Left ventricle myocardium inferior (tissue), 1 donor: ENCODE results near the gene ZNF236. TPM values are rescaled to one million over a fixed set of nuclear protein-coding genes. Genes with fewer than 3 reads are reported as not detected.
A peak's percentile ranks its signal among the peaks of the same experiment; 100 is the strongest.

Experiments used
- DNase-seq: peaks from one replicate; pipeline ENCODE4 v3.0.0-alpha.2; 2020
- H3K27ac ChIP-seq: fragments of 200-600 bp; replicated peaks from 2 replicates; pipeline ENCODE4 v1.8.0; 2021
- H3K27me3 ChIP-seq: fragments of 200-600 bp; 2 replicates; pipeline ENCODE4 v1.8.0; 2021; ENCODE audit warnings: low read depth
- H3K36me3 ChIP-seq: fragments of 200-600 bp; 2 replicates; pipeline ENCODE4 v1.8.0; 2021
- H3K4me1 ChIP-seq: fragments of 200-600 bp; 2 replicates; pipeline ENCODE4 v1.8.0; 2021
- H3K4me3 ChIP-seq: fragments of 200-600 bp; 2 replicates; pipeline ENCODE4 v1.8.0; 2021; ENCODE audit warnings: mild to moderate bottlenecking, moderate library complexity
- H3K9me3 ChIP-seq: fragments of 200-600 bp; replicated peaks from 2 replicates; pipeline ENCODE4 v1.8.0; 2021
- intact Hi-C: fragments of 100-400 bp; cut with micrococcal nuclease; formaldehyde crosslinking; loops from one replicate; pipeline ENCODE4 v1.11.0; 2022
- total RNA-seq: library from RNA; stranded (reverse); fragmentation: NEBNext Ultra II Directional; extraction: Animal tissue kit (Norgen Biotek cat#: 25700); gene quantifications from one replicate; pipeline ENCODE4 v1.2.1, GENCODE V29; 2021
- TF ChIP-seq, protein P1 (sequence below): fragments of 200-600 bp; IDR thresholded peaks from 2 replicates; pipeline ENCODE4 v1.8.0; 2021; ENCODE audit warnings: antibody characterized with exemption, mild to moderate bottlenecking, borderline replicate concordance
- donor health status: DM: no; HTN: yes; CAD: no; lungs with severe emphysema.

ZNF236 gene
- total RNA-seq, 1 donor from 2014 or later = 10.6 TPM

DNA sequence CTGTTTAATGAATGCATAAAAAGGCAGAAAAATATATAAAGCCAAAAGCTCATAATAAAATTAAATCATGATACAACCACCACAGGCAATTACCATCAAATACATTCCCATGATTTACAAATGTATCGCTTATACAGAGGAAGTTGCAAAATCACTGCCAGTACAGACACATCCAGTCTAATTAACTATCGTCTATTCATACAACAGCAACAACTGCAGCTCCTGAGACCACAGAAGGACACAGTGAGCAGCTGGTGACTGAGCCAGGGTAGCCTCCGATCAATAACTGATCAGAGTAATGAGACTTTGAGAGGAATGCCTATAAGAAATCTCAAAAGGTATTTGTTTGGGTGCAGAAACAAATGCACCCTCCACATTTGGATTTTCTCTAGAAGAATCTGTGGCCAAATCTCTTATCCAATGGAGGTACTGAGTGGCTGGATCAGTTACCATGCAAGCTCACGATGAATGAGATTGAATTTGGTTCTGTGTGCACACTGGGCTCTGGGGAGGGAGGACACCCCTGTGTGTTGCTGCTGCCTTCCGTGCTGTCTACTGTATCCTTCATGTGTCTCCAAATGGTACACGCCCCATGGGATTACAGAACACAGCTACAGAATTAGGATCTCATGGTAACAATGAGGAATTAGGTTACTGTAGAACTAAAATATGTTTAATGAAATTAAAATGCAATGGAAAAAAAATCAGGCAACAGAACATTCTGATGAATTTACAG, 190.6 kb downstream of the ZNF236 start:
- Histone ChIP-seq H3K4me1 (peaks cover 67% of the 10 kb centered on the region), H3K4me3 (peak overlapping the region; percentile 46), H3K27ac (peak overlapping the region; percentile 92), H3K9me3 (no peaks in the 10 kb centered on the region), H3K36me3 (peaks cover 7% of the 10 kb centered on the region), H3K27me3 (no peaks in the 10 kb centered on the region)
- no peak for DNase-seq
- intact Hi-C loops = no loop called here
- TF ChIP-seq, protein P1, sequence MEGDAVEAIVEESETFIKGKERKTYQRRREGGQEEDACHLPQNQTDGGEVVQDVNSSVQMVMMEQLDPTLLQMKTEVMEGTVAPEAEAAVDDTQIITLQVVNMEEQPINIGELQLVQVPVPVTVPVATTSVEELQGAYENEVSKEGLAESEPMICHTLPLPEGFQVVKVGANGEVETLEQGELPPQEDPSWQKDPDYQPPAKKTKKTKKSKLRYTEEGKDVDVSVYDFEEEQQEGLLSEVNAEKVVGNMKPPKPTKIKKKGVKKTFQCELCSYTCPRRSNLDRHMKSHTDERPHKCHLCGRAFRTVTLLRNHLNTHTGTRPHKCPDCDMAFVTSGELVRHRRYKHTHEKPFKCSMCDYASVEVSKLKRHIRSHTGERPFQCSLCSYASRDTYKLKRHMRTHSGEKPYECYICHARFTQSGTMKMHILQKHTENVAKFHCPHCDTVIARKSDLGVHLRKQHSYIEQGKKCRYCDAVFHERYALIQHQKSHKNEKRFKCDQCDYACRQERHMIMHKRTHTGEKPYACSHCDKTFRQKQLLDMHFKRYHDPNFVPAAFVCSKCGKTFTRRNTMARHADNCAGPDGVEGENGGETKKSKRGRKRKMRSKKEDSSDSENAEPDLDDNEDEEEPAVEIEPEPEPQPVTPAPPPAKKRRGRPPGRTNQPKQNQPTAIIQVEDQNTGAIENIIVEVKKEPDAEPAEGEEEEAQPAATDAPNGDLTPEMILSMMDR = no peak

DNA sequence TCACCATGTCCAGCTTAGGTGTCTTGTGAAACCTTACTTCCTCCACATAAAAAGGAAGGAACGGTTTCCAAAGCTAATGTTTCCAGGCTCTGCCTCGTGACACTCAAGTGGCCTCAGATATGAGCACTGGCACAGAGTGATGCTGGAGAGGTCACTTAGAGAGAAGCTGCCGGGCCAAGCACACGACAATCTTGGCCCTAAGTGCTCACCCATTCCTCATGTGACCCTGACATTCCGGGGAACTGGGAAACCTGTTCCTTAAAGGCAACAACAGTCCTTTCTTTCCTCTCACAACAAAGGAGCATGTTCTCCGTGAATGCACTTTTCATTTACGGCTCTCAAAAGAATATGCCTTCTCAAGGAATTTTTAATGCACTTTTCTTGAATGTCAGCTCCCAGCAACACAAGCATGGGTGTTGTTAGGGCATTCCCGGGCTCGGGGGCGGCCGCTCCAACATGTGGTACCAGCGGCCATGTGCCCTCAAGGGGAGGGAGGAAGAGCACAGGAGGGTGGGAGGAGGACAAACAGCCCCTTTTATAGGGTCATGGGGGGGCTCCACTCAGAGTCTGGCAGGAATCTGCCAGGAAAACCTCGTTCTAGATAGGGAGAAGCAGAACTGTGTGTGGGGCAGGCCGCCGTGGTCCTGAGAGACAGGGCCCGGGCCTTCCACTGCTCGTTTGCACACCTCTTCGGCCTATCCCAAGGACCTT, 191.6 kb downstream of the ZNF236 start:
- Histone ChIP-seq H3K27me3 (no peaks in the 10 kb centered on the region), H3K4me3 (peak overlapping the region; percentile 46), H3K36me3 (peaks cover 7% of the 10 kb centered on the region), H3K9me3 (no peaks in the 10 kb centered on the region), H3K4me1 (peaks cover 58% of the 10 kb centered on the region), H3K27ac (peak overlapping the region; percentile 92)
- intact Hi-C loops = no loop called here
- TF ChIP-seq, protein P1 = no peak
- peak; percentile 53 for DNase-seq

DNA sequence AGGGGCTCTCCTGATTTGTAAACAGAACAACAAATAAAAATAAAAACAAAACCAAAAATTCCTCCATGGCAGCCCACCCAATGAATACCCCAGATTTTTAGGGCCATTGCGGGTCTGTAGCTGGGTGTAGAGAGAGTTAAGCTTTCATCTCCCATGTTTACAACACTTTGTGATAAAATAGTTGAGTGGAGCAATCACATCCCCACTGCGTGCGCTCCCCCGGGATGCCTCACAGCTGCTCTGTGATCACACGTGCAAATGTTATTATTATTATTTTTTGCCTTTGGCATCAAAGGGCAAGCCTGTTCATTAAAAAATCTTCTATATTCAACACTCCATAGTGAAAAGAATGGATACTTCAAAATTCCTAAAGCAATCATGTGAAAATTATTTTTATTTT, 192.2 kb downstream of the ZNF236 start:
- H3K4me1 ChIP-seq = peaks cover 52% of the 10 kb centered on the region
- H3K9me3 ChIP-seq = no peaks in the 10 kb centered on the region
- intact Hi-C loops = no loop called here
- H3K4me3 ChIP-seq = peak overlapping the region; percentile 46
- TF ChIP-seq, protein P1 = no peak
- DNase-seq = peak; percentile 58
- peaks cover 7% of the 10 kb centered on the region for H3K36me3 ChIP-seq
- no peaks in the 10 kb centered on the region for H3K27me3 ChIP-seq
- H3K27ac ChIP-seq = peak overlapping the region; percentile 92

DNA sequence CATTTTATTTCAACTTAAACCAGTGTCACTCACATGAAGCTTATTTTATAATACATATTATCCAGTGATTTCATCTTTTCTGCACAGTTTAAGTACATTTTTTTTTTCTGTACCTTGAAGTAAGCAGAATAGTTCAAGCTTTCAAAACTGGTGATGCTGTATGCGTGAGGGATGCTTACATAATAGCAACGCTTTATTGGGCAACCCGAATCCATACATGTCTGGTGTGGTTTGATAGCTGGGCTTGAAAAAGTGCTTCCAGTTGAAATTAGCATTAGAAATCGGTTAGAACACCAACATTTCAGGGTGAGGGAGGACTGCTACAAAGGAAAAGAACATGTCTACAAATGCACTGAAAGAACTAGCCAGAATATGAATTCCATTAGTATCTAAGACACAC, 192.8 kb downstream of the ZNF236 start:
- DNase-seq = no peak
- Histone ChIP-seq H3K27ac (peak overlapping the region; percentile 92), H3K36me3 (peaks cover 7% of the 10 kb centered on the region), H3K27me3 (no peaks in the 10 kb centered on the region), H3K4me3 (no peak overlapping the region), H3K4me1 (peaks cover 50% of the 10 kb centered on the region), H3K9me3 (no peaks in the 10 kb centered on the region)
- TF ChIP-seq, protein P1 = no peak
- intact Hi-C loops = no loop called here

DNA sequence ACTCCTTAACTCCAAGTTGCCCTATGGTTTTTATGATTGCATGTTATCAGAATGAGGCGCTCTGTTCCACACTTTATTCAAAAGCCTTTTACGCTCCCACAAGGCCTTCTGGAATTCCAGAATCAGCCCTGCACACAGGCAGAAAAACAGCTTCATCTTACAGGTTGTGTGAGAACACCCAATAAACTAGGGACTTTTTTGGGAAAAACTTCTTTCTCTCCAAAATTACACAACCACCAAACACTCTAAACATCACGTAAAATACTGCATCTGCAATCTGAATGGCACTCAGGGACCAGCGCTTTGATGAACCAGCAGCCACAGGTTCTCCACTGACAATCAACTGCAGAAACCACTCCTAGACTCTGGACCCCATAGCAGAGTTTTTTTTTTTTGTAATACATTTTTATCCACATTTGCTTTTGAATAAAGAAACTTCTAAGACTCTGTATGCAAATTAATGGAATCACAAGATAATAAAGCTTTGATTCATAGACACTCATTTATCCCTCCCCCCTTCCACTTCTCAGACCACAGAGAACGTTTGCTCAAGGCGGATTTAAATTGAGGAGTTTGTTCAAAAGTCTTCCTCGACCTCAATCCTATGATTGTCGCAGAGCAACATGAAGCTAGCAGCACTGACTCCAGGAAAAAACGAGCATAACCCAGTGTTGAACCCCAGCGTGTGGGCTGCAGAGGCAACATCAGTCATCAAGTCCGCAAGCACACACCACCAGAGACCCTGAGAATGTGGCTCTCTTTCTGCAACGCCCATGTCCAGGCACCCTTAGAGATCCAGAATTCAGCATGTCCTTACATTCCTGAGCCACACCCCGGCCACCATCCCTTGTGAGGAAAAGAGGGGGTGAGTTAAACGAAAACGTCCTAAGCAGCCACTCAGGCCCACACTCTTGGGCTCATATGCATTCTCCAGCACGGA, 193.7 kb downstream of the ZNF236 start:
- Histone ChIP-seq H3K27ac (peak overlapping the region; percentile 92), H3K4me1 (peaks cover 50% of the 10 kb centered on the region), H3K36me3 (peaks cover 7% of the 10 kb centered on the region), H3K4me3 (no peak overlapping the region), H3K27me3 (no peaks in the 10 kb centered on the region), H3K9me3 (no peaks in the 10 kb centered on the region)
- TF ChIP-seq, protein P1 = no peak
- no peak for DNase-seq
- intact Hi-C loops = no loop called here
